SJCRH30 (cell line): ENCODE results near the gene RIMS1. TPM values are rescaled to one million over a fixed set of nuclear protein-coding genes. Genes with fewer than 3 reads are reported as not detected.

Experiments
- DNase-seq, 2 experiments: peaks; one replicate each; pipeline ENCODE4 v3.0.0-alpha.2; 2015 to 2020
- H3K27ac ChIP-seq: fragments of 250-450 bp; sonication (Bioruptor Pico); 2 replicates; pipeline ENCODE4 v1.5.1; 2020; ENCODE audit warnings: mild to moderate bottlenecking, moderate library complexity
- H3K27me3 ChIP-seq: fragments of 250-450 bp; sonication (Bioruptor Pico); 2 replicates; pipeline ENCODE4 v1.5.1; 2020; ENCODE audit warnings: mild to moderate bottlenecking, moderate library complexity
- H3K36me3 ChIP-seq: fragments of 250-450 bp; sonication (Bioruptor Pico); 2 replicates; pipeline ENCODE4 v1.5.1; 2020; ENCODE audit warnings: mild to moderate bottlenecking, moderate library complexity
- H3K4me1 ChIP-seq: fragments of 250-450 bp; sonication (Bioruptor Pico); 2 replicates; pipeline ENCODE4 v1.5.1; 2020; ENCODE audit warnings: mild to moderate bottlenecking, moderate library complexity
- H3K4me3 ChIP-seq: fragments of 250-450 bp; sonication (Bioruptor Pico); 2 replicates; pipeline ENCODE4 v1.5.1; 2020; ENCODE audit warnings: mild to moderate bottlenecking, moderate library complexity
- H3K9me3 ChIP-seq: fragments of 250-450 bp; sonication (Bioruptor Pico); replicated peaks from 2 replicates; pipeline ENCODE4 v1.5.1; 2020; ENCODE audit warnings: mild to moderate bottlenecking, moderate library complexity
- total RNA-seq: library from RNA; depleted of rRNA; stranded (reverse); fragments of >200 nt; shearing (Covaris generic); gene quantifications from 2 replicates; pipeline ENCODE4 v1.2.3, GENCODE V29; 2014

RIMS1 gene
- total RNA-seq, 1 experiment from 2014 or later = 0.24 TPM

- H3K36me3 ChIP-seq = no peaks in the 10 kb centered on the region
- H3K9me3 ChIP-seq = no peaks in the 10 kb centered on the region
- no peaks in the 10 kb centered on the region for H3K4me1 ChIP-seq
- no peak overlapping the region for H3K27ac ChIP-seq
- no peak for DNase-seq
- H3K27me3 ChIP-seq = no peaks in the 10 kb centered on the region
- no peak overlapping the region for H3K4me3 ChIP-seq
Observed at GRCh38 chr6:72406517-72406916, 520.2 kb downstream of the RIMS1 start.

DNA sequence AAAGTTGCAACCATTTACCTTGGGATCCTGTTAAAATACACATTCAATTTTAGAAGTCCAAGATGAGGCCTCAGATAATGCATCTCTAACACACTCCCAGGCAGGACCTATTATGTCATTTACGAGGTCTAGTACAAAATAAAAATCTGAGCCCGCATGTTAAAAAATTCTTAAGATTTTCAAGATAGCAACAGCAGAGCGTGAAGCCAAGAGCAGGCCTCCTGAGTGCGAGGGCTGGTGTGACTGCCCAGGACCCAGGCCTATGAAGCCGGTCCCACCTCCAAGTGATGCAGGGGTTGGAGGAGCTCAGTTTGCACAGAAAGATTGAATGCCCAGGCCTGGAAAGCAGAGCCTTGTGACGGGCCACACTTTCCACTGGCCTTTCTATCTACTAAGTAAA, 524.4 kb downstream of the RIMS1 start:
- Histone ChIP-seq H3K36me3 (no peaks in the 10 kb centered on the region), H3K27me3 (no peaks in the 10 kb centered on the region; the same call in 1 of the 2 replicates)

DNA sequence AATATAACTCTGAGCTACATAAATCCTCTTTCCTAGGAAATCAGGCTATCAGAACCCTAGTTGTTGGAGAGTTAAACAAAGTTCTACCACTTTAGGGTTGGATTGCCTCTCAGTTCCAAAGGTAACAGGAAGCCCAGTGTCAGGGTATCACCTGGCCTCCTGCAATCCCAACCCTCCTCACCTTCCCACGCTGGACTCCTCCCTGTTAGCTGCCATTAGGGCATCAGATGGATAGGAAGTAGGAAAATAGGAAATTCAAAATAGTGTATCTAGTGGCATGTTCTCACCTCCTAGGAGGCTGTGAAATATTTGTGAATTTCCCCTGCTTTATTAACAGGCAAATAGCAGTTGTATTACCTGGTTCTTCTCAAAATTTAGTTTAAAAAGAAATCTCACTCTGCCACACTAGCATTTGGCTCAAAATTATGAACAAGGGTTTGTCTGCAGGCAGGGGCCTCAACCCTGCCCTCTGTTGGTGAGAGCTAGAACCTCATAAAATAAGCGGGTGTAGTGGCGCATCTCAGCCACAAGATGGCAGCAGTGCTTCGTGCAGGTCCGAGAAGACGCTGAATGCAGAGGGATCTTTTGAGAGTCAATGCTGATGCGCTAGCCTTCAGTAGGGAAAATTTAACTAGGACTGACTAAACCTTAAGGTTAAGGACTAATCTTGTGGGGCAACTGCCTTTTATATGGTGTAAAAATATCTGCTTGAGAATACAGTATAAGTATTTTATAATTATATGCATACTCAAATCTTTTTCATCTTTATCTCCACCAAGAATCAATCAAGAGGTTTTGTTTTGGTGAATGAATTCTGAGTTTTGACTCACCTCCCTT, 525.7 kb downstream of the RIMS1 start:
- peak; percentile 57 to 83 for DNase-seq
- H3K4me3 ChIP-seq = no peak overlapping the region
- no peaks in the 10 kb centered on the region for H3K4me1 ChIP-seq
- no peaks in the 10 kb centered on the region for H3K9me3 ChIP-seq
- no peak overlapping the region for H3K27ac ChIP-seq
- no peaks in the 10 kb centered on the region; the same call in 1 of the 2 replicates for H3K27me3 ChIP-seq
- no peaks in the 10 kb centered on the region for H3K36me3 ChIP-seq

More for the DNA sequence above, 524.4 kb downstream of the RIMS1 start:
- no peak for DNase-seq
- H3K4me1 ChIP-seq = no peaks in the 10 kb centered on the region
- H3K27ac ChIP-seq = no peak overlapping the region
- no peak overlapping the region for H3K4me3 ChIP-seq
- H3K9me3 ChIP-seq = no peaks in the 10 kb centered on the region

GRCh38 chr6:72412709-72413044, 526.3 kb downstream of the RIMS1 start:
- no peaks in the 10 kb centered on the region for H3K36me3 ChIP-seq
- peaks cover under 1% of the 10 kb centered on the region for H3K4me1 ChIP-seq
- no peak overlapping the region for H3K27ac ChIP-seq
- no peak for DNase-seq
- H3K9me3 ChIP-seq = no peaks in the 10 kb centered on the region
- H3K4me3 ChIP-seq = no peak overlapping the region
- H3K27me3 ChIP-seq = no peaks in the 10 kb centered on the region; the same call in 1 of the 2 replicates

DNA sequence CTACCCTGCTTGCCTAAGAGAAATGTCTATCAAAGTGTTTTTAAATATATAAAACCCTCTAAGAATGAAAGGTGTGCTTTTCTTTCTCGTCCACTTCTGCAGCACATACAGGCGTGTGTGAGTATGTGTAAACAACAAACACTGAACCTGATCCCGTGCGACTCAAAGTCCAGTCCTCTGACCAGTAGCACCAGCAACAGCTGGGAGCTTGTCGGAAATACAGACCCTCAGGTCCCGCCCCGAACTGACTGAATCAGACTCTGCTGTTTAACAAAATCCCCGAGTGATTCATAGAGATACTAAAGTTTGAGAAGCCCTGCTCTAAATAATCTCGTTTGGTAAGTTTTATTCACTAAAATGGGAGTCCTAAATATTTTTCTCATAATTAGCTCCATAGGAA, 527.5 kb downstream of the RIMS1 start:
- H3K4me1 ChIP-seq = peaks cover 8% of the 10 kb centered on the region
- no peaks in the 10 kb centered on the region; the same call in 1 of the 2 replicates for H3K27me3 ChIP-seq
- H3K36me3 ChIP-seq = no peaks in the 10 kb centered on the region
- no peaks in the 10 kb centered on the region for H3K9me3 ChIP-seq
- peak in 1 of 2 experiments; percentile 37 for DNase-seq
- H3K27ac ChIP-seq = no peak overlapping the region
- H3K4me3 ChIP-seq = no peak overlapping the region

GRCh38 chr6:72414657-72415056, 528.3 kb downstream of the RIMS1 start:
- Histone ChIP-seq H3K36me3 (no peaks in the 10 kb centered on the region), H3K4me3 (no peak overlapping the region), H3K4me1 (peaks cover 8% of the 10 kb centered on the region), H3K9me3 (no peaks in the 10 kb centered on the region), H3K27ac (no peak overlapping the region), H3K27me3 (no peaks in the 10 kb centered on the region; the same call in 1 of the 2 replicates)
- no peak for DNase-seq

- DNase-seq = no peak
Observed at GRCh38 chr6:72416744-72417465, 530.6 kb downstream of the RIMS1 start.

GRCh38 chr6:72417759-72418158, 531.4 kb downstream of the RIMS1 start:
- Histone ChIP-seq H3K4me1 (peaks cover 8% of the 10 kb centered on the region), H3K27ac (no peak overlapping the region), H3K36me3 (no peaks in the 10 kb centered on the region), H3K9me3 (no peaks in the 10 kb centered on the region), H3K4me3 (no peak overlapping the region), H3K27me3 (no peaks in the 10 kb centered on the region; the same call in 1 of the 2 replicates)
- no peak for DNase-seq

More at GRCh38 chr6:72416744-72417465, 530.6 kb downstream of the RIMS1 start:
- Histone ChIP-seq H3K27me3 (no peaks in the 10 kb centered on the region; the same call in 1 of the 2 replicates), H3K9me3 (no peaks in the 10 kb centered on the region), H3K36me3 (no peaks in the 10 kb centered on the region), H3K27ac (no peak overlapping the region), H3K4me1 (peaks cover 8% of the 10 kb centered on the region), H3K4me3 (no peak overlapping the region)

DNA sequence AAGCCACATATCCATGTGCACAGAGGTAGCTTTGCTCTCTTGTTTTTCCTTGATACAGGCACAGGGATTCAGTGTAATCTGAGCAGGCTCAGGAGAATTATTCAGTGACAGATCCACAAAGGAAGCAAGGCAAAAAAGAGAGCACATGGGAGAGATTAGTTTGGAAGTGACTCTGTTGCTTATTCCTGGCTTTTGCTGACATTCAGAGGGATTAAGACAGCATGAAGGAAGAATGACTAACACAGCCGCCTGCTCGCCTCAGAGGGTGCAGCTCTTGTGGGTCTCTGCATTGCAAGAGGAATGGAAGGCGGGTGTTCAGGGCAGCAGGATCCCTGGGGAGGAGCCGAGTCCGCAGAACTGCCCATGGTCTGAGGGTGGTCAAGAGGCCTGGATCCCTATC, 532.1 kb downstream of the RIMS1 start:
- Histone ChIP-seq H3K27me3 (no peaks in the 10 kb centered on the region; the same call in 1 of the 2 replicates), H3K27ac (no peak overlapping the region), H3K4me1 (peaks cover 8% of the 10 kb centered on the region), H3K36me3 (no peaks in the 10 kb centered on the region), H3K9me3 (no peaks in the 10 kb centered on the region), H3K4me3 (no peak overlapping the region)
- peak; percentile 69 to 78 for DNase-seq

GRCh38 chr6:72419966-72420365, 533.6 kb downstream of the RIMS1 start:
- Histone ChIP-seq H3K27me3 (no peaks in the 10 kb centered on the region), H3K9me3 (no peaks in the 10 kb centered on the region), H3K27ac (no peak overlapping the region), H3K4me3 (no peak overlapping the region), H3K4me1 (peaks cover 8% of the 10 kb centered on the region), H3K36me3 (no peaks in the 10 kb centered on the region)
- DNase-seq = no peak

DNA sequence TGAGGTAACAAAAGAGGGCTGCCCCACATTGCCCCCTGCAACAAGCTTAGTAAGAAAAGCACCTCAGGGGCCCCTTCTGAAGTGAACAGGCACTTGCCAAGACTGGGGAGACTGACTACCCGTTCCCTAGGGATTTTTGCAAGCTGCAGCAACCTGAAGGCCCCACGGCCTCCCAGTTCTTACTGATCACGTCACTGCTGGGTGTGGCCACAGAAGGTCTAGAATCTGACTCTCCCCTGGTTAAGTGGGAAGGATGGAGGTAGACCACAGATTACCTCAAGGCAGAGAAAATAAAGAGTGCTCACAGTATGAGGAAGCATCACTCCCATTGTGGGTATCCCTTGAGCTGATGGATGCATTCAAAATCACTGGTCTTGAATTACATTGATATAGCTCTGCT, 534.1 kb downstream of the RIMS1 start:
- no peak overlapping the region for H3K4me3 ChIP-seq
- H3K27me3 ChIP-seq = no peaks in the 10 kb centered on the region
- no peaks in the 10 kb centered on the region for H3K9me3 ChIP-seq
- peaks cover 8% of the 10 kb centered on the region for H3K4me1 ChIP-seq
- H3K36me3 ChIP-seq = no peaks in the 10 kb centered on the region
- no peak for DNase-seq
- no peak overlapping the region for H3K27ac ChIP-seq

- Histone ChIP-seq H3K9me3 (no peaks in the 10 kb centered on the region), H3K4me1 (peaks cover 8% of the 10 kb centered on the region), H3K4me3 (no peak overlapping the region), H3K27ac (no peak overlapping the region), H3K27me3 (no peaks in the 10 kb centered on the region), H3K36me3 (no peaks in the 10 kb centered on the region)
- DNase-seq = peak in 1 of 2 experiments; percentile 15
Observed at GRCh38 chr6:72421387-72421786, 535.0 kb downstream of the RIMS1 start.

- Histone ChIP-seq H3K36me3 (no peaks in the 10 kb centered on the region), H3K9me3 (no peaks in the 10 kb centered on the region), H3K27ac (no peak overlapping the region), H3K27me3 (no peaks in the 10 kb centered on the region), H3K4me1 (peaks cover 8% of the 10 kb centered on the region), H3K4me3 (no peak overlapping the region)
- DNase-seq = no peak
Observed at GRCh38 chr6:72422171-72422570, 535.8 kb downstream of the RIMS1 start.

GRCh38 chr6:72424476-72424875, 538.1 kb downstream of the RIMS1 start:
- no peaks in the 10 kb centered on the region for H3K36me3 ChIP-seq
- H3K4me1 ChIP-seq = no peaks in the 10 kb centered on the region
- no peaks in the 10 kb centered on the region for H3K27me3 ChIP-seq
- no peak overlapping the region for H3K27ac ChIP-seq
- H3K4me3 ChIP-seq = no peak overlapping the region
- H3K9me3 ChIP-seq = no peaks in the 10 kb centered on the region
- DNase-seq = no peak

DNA sequence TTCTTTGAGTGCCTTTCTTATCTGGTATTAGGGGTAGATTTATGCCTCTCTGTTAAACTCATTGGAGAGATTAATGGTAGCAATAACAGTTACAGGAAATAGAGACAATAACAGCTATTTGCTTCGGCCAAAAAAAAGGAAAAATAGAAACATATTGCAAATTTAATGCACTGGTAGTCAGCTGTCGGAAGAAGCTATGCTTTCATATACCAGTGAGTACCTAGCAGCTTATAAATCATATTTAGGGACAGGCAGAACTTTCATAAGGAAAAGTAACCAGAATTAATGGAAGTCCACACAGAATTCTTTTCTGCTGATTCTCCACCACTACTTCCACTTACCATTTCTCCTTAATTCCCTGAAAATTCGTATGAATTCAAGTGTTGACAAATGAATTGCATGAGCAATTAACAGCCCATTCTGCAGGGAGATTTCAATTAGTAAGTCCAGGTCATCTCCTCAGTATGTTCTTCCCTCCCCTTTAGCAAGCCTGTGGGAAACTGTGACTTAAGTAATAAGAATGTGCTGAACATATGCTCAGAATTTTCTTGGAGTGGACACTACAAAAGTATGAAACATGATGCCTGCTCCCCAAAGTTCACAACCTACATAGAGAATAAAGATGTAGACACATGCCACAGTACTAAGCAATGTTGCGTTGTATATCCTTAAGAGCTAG, 538.8 kb downstream of the RIMS1 start:
- DNase-seq = no peak
- H3K4me1 ChIP-seq = no peaks in the 10 kb centered on the region
- H3K27ac ChIP-seq = no peak overlapping the region

More for the DNA sequence above, 538.8 kb downstream of the RIMS1 start:
- Histone ChIP-seq H3K9me3 (no peaks in the 10 kb centered on the region), H3K27me3 (no peaks in the 10 kb centered on the region), H3K4me3 (no peak overlapping the region), H3K36me3 (no peaks in the 10 kb centered on the region)
